ENCODE data around the gene IQCC.
A peak's percentile ranks its signal among the peaks of the same experiment; 100 is the strongest.

Gene IQCC

DNA sequence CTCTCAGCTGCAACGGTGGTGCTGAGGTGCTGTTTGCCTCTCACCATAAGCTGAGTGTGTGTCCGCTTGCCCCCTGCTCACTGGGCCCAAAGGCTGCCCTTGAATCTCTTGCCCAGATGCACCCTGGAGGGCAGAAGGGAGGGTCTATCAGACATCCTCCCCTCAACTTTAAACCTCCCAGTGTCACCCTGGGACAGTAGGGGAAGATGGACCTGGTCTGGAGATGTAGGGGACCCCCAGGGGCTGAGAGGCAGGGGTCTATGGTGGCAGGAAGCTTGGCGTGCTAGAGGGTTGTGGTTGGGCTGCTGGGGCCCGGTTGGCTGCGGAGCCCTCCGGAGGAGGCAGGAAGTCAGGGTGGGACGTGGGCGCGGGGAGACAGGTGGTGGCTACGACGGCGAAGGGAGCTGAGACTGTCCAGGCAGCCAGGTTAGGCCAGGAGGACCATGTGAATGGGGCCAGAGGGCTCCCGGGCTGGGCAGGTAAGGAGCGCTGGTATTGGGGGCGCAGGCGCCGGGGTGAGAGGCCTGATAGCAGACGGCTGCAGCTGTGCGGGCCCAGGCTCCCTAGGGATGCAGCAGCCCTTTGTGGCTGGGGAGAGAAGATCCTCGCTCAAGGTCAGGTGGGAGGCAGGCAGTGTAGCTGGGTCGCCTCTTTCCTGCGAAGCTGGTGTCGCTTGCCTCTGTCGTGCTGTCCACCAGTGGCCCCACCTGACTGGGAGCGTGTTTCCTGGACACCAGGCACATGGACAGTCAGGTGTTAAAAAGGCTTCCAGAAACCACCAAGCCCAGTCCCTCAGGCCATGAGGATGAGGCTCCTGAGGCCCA lies 45.6 kb downstream of the IQCC start, which contains the start of gene LCK:
TSS of gene LCK (plus strand) at position 373 of the 824 bp plus-strand sequence. CDS start 23,065 bp downstream, outside the sequence.
- H3F3A ChIP-seq (ENCODE audit: insufficient read depth, low read length) = peaks cover 10% of the 10 kb centered on the region

DNA sequence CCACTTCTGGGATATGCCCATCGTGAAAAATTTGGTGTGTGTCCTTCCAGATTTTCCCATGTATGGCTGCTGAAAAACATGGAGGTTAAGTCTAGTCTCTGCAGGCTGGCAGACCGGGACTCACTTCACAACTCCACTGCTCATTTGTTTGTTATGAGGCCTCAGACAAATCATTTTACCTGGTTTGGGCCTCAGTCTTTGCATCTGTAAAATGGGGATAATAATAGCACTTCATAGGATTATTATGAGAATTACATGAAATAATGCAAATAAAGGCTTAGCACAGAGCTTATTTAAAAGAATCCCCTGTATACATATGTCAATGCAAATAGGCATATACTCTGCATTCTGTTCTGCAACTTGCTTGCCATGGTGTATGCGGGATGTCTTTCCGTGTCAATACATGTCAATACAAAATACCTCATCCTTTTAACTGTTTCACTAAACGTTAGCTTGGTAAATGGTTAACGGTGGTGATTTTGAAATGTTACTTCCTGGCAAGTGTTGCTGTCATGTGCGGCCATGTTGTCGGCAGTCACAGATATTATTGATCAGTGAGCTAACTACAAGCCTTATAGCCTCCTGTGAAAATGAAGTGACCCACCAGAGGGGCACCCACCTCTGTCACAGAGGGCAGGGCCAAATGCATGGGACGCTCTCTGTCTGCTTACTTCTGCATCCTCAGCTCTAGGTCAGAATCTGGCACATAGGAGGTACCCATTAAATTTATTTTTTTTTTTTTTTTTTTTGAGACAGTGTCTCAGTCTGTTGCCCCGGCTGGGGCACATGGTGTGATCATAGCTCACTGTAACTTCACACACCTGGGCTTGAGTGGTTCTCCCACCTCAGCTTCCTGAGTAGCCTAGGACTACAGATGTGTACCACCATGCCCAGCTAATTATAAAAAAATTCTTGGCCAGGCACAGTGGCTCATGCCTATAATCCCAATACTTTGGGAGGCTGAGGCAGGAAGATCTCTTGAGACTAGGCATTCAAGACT lies 49.9 kb downstream of the IQCC start:
- no peaks in the 10 kb centered on the region for H3K9me3 ChIP-seq (ENCODE audit: low read length)
- H3K27ac ChIP-seq (ENCODE audit: low read depth, low read length, poor library complexity, severe bottlenecking) = peak overlapping the region; percentile 100
- no peak overlapping the region for H2AFZ ChIP-seq (ENCODE audit: low read length)
- H3K27me3 ChIP-seq (ENCODE audit: insufficient read depth, low read length) = no peaks in the 10 kb centered on the region
- no peaks in the 10 kb centered on the region for H3K9me2 ChIP-seq (ENCODE audit: low read depth, low read length)
- H3F3A ChIP-seq (ENCODE audit: insufficient read depth, low read length) = peaks cover 9% of the 10 kb centered on the region
- peak overlapping the region; percentile 58 for H3K9ac ChIP-seq (ENCODE audit: low read length)
- no peaks in the 10 kb centered on the region for H4K20me1 ChIP-seq (ENCODE audit: insufficient read depth, low read length)
- H3K79me2 ChIP-seq (ENCODE audit: insufficient read depth, low read length) = no peaks in the 10 kb centered on the region
- TF ChIP-seq, protein P1, sequence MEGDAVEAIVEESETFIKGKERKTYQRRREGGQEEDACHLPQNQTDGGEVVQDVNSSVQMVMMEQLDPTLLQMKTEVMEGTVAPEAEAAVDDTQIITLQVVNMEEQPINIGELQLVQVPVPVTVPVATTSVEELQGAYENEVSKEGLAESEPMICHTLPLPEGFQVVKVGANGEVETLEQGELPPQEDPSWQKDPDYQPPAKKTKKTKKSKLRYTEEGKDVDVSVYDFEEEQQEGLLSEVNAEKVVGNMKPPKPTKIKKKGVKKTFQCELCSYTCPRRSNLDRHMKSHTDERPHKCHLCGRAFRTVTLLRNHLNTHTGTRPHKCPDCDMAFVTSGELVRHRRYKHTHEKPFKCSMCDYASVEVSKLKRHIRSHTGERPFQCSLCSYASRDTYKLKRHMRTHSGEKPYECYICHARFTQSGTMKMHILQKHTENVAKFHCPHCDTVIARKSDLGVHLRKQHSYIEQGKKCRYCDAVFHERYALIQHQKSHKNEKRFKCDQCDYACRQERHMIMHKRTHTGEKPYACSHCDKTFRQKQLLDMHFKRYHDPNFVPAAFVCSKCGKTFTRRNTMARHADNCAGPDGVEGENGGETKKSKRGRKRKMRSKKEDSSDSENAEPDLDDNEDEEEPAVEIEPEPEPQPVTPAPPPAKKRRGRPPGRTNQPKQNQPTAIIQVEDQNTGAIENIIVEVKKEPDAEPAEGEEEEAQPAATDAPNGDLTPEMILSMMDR (IDR thresholded peaks at IDR 0.05; ENCODE audit: low read length) = no peak
- no peak for TF ChIP-seq EZH2 (IDR thresholded peaks at IDR 0.05; ENCODE audit: borderline replicate concordance, low read length)
- H3K4me1 ChIP-seq (ENCODE audit: insufficient read depth, low read length, severe bottlenecking) = peaks cover 85% of the 10 kb centered on the region
- H3K4me3 ChIP-seq (ENCODE audit: low read depth, low read length, poor library complexity, severe bottlenecking) = peak overlapping the region; percentile 24
- H3K36me3 ChIP-seq (ENCODE audit: insufficient read depth, low read length) = no peaks in the 10 kb centered on the region
- peak overlapping the region; percentile 54 for H3K4me2 ChIP-seq (ENCODE audit: low read length)

More for the DNA sequence above, 45.6 kb downstream of the IQCC start, which contains the start of gene LCK:
- Histone ChIP-seq H3K9ac (ENCODE audit: low read length) (peak within 1 kb of the TSS; percentile 74), H3K79me2 (ENCODE audit: insufficient read depth, low read length) (no peaks in the 10 kb centered on the region), H3K27me3 (ENCODE audit: insufficient read depth, low read length) (no peaks in the 10 kb centered on the region), H3K4me3 (ENCODE audit: low read depth, low read length, poor library complexity, severe bottlenecking) (peak within 1 kb of the TSS; percentile 50), H3K27ac (ENCODE audit: low read depth, low read length, poor library complexity, severe bottlenecking) (peak within 1 kb of the TSS; percentile 100), H3K4me1 (ENCODE audit: insufficient read depth, low read length, severe bottlenecking) (peaks cover 95% of the 10 kb centered on the region), H3K9me3 (ENCODE audit: low read length) (no peaks in the 10 kb centered on the region), H2AFZ (ENCODE audit: low read length) (no peak within 1 kb of the TSS), H3K9me2 (ENCODE audit: low read depth, low read length) (no peaks in the 10 kb centered on the region), H3K36me3 (ENCODE audit: insufficient read depth, low read length) (no peaks in the 10 kb centered on the region), H3K4me2 (ENCODE audit: low read length) (peak within 1 kb of the TSS; percentile 69), H4K20me1 (ENCODE audit: insufficient read depth, low read length) (no peaks in the 10 kb centered on the region)
- TF ChIP-seq, protein P1 (IDR thresholded peaks at IDR 0.05; ENCODE audit: low read length) = no peak
- no peak for TF ChIP-seq EZH2 (IDR thresholded peaks at IDR 0.05; ENCODE audit: borderline replicate concordance, low read length)

DNA sequence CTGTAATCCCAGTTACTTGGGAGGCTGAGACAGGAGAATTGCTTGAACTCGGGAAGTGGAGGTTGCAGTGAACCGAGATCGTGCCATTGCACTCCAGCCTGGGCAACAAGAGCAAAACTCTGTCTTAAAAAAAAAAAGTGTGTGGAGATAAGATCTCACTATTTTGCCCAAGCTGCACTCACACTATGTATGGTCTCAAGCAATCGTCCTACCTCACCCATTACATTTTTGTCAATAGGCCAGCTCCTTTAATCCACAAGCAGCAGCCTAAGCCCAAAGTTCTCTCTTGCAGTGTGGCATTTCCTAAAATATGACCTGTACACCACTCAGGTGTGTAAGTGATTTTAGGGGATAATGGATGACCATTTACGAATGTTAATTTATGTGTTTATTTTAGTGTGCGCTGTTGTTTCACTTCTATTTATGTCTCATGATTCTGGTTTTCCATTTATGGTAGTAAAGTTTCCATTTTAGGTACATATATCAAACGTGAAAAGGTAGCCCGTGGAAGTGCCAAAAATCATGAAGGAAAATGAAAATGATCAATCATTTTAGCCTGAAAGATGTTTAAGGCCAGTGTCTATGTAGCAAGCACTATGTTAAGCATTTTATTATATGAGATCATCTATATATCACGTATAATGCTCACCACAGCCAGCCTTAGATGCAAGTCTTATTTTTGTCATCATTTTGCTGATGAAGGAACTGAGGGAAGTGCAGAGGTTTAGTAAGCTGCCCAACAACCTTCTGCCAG lies 51.2 kb downstream of the IQCC start:
- Histone ChIP-seq H3K4me2 (ENCODE audit: low read length) (peak overlapping the region; percentile 51), H3K4me3 (ENCODE audit: low read depth, low read length, poor library complexity, severe bottlenecking) (peak overlapping the region; percentile 3), H3K27ac (ENCODE audit: low read depth, low read length, poor library complexity, severe bottlenecking) (peak overlapping the region; percentile 100), H3K27me3 (ENCODE audit: insufficient read depth, low read length) (no peaks in the 10 kb centered on the region), H3F3A (ENCODE audit: insufficient read depth, low read length) (0 out of 2 replicates have a peak, but pooled peaks cover 3% of the 10 kb centered on the region), H3K9me3 (ENCODE audit: low read length) (no peaks in the 10 kb centered on the region), H3K9ac (ENCODE audit: low read length) (peak overlapping the region; percentile 28), H2AFZ (ENCODE audit: low read length) (no peak overlapping the region), H3K9me2 (ENCODE audit: low read depth, low read length) (no peaks in the 10 kb centered on the region), H4K20me1 (ENCODE audit: insufficient read depth, low read length) (no peaks in the 10 kb centered on the region), H3K4me1 (ENCODE audit: insufficient read depth, low read length, severe bottlenecking) (peaks cover 72% of the 10 kb centered on the region), H3K79me2 (ENCODE audit: insufficient read depth, low read length) (no peaks in the 10 kb centered on the region), H3K36me3 (ENCODE audit: insufficient read depth, low read length) (no peaks in the 10 kb centered on the region)
- TF ChIP-seq, protein P1 (IDR thresholded peaks at IDR 0.05; ENCODE audit: low read length) = no peak
- TF ChIP-seq EZH2 (IDR thresholded peaks at IDR 0.05; ENCODE audit: borderline replicate concordance, low read length) = no peak
